Germinal center (tissue), 1 donor: ENCODE measurements around the gene MECR.

Experiments
- DNase-seq: peaks from one replicate; pipeline ENCODE4 v3.0.0; 2012; ENCODE audit warnings: mixed read lengths, low spot score

MECR gene

GRCh38 chr1:29202053-29202452 lies 28.7 kb downstream of the MECR start:
- DNase-seq: no peak

DNA sequence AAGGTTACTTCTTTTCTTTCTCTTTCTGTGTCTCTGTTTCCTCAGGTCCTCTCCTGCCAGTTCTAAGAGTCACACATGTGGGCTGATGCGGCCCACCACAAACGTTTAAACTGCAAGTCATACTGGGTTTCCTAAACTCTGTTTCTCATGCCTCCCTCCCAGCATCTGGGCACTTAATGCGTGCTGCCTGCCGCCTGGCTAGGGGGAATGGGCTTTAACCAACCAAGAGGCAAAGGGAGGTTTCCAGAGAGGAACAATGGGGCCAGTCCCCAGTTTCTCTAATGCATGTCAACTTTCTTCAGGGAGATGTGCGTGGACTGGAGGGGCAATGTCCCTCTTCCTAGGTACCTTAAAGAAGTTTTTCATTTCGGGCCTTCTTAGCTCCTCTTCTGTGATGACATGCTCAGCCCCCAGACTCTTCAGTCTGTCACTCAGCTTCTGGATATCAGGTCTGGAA lies 29.1 kb downstream of the MECR start:
- DNase-seq: no peak

DNA sequence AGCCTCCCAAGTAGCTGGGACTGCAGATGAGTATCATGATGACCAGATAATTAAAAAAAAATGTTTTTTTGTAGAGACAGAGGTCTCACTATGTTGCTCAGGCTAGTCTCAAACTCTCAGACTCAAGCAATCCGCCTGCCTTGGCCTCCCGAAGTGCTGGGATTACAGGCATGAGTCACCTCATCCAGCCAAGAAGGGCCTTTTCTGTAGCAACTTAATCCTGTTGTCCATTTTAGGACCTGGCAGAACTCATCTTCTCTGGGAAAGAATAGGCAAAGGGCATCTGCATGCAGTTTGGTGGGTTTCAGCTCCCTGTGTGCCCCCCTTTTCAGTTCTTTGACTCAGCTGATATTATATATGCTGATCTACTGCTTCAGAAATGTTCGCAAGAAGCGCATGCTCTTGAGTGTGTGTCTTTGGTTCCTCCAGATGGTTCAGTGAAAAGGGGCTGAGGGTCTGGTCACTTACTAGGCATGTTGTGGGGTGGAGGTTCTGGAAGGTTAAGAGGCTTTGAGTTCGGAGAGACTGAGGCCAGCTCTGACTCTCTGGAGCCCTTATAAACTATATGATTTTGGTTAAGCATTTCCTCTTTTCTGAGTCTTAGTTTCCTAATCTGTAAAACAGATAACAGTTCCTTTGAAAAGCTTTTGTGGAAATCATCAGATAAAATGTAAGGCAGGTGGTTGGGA lies 29.7 kb downstream of the MECR start:
- DNase-seq: no peak

DNA sequence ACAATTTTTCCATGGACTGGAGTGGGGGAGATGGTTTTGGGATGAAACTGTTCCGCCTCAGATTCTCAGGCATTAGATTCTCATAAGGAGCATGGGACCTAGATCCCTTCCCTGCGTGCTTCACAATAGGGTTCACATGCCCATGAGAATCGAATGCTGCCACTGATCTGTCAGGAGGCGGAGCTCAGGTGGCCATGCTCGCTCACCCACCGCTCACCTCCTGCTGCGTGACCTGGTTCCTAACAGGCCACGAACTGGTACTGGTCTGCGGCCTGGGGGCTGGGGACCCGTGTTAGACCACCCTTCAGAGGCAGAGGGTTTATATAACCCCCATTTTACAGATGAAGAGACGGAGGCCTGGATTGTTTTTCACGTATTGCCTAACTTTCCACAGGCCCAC lies 32.7 kb downstream of the MECR start:
- no peak for DNase-seq

DNA sequence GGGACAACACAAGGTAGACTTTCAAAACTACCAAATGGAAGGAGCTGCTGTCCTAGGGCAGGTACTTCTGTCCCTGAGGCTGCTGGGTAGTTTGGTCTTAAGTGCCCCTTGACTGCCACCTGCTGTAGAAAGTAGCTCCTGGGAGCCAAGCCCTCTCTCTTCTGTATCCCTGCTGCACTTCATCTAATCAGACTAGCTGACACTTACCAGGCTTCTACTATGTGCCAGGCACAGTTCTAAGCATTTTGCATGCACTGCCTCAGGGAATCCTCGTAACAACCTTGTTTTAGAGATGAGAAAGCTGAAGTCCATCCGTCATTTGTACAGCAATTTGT lies 33.2 kb downstream of the MECR start:
- peak; percentile 58 for DNase-seq

DNA sequence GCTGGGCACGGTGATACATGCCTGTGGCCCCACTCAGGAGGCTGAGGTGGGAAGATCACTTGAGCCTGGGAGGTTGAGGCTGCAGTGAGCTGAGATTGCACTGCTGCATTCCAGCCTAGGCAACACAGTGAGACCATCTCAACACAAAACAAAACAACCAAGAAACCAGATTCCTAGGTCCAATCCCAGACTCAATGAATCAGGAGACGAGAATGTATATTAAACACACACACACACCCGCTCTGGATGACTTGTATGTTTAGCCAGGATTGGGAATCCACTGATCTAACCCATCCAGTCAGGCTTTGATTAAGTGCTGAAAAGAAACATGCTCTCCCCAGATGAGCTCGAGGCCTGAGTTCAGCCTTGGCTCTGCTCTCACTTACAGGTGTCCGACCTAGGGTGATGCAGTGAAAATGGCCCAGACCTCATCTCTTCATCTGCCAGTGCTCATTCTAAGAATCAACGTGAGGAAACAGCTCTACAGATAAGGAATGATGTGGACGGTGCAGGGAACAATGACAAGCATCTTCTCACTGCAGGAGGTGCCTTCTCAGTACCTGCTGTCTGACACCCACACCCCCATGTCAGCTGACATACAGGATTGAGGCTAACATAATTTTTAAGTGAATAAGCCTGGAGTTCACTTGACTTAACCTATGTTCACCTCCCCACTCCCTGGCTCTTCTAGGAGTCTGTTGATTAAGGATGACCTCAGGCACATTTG lies 33.7 kb downstream of the MECR start:
- DNase-seq: no peak

DNA sequence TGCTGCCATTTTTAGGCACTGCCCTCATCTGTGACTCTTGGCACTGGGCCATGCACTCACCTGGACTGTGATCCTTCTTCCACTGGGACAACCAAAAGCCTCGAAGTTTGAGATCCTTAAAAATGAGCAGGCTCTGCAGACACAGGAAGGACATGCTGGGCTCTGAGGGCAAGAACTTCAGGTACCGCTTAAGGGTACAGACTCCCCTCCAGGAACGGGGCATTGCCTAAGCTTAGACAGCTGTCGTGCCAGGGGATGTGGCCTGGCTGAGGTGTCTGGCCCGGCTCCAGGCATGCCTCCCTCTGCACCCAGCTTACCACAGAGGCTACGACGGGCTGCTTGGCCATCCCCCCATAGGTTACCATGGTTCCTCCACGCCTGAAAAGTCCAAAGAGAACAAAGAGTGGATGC lies 34.8 kb downstream of the MECR start:
- no peak for DNase-seq

GRCh38 chr1:29193879-29194455 lies 36.8 kb downstream of the MECR start:
- DNase-seq: no peak

DNA sequence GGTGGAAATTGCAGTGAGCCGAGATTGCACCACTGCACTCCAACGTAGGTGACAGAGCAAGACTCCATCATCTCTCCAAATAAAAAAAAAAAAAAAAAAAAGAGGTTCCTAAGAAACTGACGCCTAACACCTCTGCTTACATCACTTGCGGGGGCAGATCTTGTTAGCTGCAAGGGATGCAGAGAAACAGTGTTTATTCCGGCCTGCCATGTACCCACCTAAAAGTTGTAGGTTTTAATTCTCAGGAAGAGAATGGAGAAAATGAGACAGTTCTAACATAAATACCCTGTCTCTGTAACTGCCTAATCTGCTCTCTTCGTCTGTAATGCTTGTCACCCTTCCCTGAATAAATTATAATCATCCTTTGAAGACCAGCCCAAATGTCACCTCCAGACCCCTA lies 40.0 kb downstream of the MECR start:
- DNase-seq: no peak

DNA sequence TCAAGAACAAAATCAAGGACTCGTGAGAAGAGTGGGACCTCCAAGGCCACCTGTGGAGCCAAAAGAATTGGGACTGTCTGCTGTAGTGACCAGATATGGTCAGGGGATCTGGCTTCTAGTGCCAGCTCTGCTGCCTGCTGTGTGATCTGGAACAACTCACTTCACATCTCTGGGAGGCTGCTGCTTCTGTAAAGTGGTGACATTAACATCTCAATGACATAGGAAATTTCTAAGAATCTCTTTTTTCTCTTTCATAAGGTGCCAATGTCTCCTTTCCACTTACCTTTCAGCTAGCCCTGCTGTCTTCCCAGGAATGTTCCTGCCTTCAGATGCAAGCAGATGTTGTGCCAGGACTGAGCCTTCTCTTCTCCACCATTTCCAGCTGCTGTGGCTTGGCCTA lies 44.0 kb downstream of the MECR start:
- no peak for DNase-seq

GRCh38 chr1:29186252-29186651 lies 44.5 kb downstream of the MECR start:
- DNase-seq: no peak

DNA sequence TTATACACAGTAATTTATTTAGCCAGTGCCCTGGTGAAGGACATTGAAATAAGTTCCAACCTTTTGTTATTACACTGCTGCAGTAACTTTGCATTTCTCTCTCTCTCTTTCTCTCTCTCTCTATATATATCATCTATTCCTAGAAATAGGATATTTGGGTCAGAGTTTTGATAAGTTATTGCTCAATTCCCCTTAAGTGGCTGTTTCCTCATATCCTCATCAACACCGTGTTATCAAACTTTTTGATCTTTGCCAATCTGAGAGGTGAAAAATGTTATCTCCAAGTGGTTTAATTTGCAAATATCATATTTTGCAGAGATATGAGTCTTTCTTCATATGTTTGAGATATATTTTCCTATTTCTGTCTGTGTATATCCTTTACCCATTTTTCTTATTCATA lies 47.4 kb downstream of the MECR start:
- no peak for DNase-seq

DNA sequence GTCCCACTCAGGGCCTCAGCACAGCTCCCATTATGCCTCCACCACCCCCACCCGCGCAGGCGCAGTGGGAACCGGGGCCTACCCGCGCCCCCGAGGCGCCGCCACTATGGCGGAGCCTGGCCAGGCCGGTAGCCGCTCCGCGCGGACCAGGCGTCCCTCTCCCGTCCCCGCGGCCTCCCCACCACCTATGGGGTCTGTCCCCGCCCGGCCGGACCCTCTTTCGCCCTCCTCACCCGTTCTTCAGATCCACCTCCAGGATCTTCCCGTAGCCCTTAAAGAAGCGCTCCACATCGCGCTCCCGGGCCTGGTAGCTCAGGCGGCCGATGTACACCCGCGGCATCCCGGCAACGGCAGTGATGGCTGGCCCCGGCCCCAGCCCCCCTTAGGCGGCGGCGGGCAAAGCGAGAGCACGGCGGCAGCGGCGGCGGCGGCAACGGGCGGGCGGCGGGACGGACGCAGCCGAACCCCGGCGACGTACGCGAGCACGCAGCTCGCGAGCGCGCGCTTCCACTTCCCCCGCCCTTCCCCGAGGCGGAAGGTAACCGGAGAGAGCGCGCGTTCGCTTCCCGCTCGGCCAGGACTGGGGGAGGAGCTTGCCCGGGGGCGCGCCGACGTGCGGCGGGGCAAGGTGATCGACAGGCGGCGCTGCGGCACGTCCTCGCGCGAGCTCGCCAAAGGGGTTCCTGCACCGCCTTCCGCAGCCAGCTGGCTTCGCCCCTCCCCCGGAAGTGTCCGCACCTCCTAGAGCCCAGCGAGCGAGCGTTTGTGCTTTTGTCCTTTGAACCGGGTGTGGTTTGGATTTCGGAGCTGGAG lies 49.1 kb downstream of the MECR start, which contains the start of gene SRSF4:
Gene SRSF4, minus strand, starts transcription at position 488 of the 813 bp plus-strand sequence. Its CDS starts 148 bp downstream, at position 340.
- peak; percentile 99 for DNase-seq

GRCh38 chr1:29180497-29181412 lies 50.0 kb downstream of the MECR start:
- DNase-seq: no peak

DNA sequence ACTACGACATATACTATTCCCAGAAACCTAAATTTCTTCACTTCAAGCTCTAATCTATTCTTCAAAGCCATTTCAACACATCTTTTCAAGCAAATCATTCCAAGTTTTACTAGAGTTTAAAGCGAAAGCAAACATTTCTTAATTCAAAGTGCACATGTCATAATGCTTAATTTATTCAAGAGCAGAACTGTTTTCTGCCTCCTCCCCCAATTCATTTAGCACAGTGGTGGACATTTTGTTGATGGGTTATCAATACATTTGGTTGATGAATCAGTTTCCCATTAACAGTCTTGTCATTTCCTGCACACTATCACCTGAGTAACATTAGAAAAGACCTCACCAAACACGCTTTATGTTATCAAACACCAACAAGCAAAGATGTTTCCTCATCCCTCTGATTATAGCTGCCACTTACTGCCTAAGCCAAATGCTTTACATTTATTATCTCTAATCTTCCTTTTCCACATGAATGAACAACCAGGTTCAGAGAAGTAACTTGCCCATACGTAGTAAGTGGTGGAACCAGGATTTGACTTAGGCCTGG lies 51.0 kb downstream of the MECR start:
- no peak for DNase-seq

- no peak for DNase-seq
Measured at GRCh38 chr1:29177022-29177705, 53.6 kb downstream of the MECR start.

DNA sequence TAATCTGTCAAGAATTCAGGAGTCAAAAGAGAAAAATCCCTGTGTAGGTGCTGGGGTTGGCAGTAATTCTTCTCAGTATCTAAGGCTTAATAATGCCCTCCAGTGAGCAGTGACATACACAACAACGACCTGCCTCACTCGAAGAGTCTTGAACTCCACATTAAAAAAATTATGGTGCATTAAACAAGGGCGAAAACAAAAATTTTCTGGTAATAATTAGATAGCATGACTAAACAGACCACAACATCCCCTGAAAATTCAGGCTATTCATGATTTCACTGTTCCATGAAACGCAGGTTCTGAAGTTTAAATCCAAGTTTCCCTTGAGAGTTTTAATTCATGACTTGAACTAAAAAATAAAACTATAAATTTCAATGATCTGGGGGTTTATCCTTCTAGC lies 54.2 kb downstream of the MECR start:
- DNase-seq: no peak

DNA sequence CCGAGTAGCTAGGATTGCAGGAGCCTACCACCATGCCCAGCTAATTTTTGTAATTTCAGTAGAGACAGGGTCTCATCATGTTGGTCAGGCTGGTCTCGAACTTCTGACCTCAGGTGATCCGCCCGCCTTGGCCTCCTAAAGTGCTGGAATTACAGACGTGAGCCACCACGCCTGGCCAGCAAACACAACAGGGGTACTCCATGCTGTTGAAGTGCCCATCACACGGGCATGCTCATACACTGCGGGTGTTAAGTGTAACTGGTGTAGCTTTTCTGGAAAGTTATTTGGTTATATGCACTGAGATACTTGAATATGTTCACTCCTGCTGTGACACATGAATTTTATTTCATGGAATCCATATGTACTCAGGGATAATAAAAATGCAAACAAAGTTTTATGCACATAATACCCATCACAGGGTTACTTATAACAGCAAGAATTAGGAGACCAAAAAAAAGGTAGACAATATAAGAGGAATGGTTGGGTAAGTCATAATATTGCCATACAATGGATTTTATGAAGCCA lies 58.3 kb downstream of the MECR start:
- no peak for DNase-seq

GRCh38 chr1:29171521-29171920 lies 59.2 kb downstream of the MECR start:
- no peak for DNase-seq

DNA sequence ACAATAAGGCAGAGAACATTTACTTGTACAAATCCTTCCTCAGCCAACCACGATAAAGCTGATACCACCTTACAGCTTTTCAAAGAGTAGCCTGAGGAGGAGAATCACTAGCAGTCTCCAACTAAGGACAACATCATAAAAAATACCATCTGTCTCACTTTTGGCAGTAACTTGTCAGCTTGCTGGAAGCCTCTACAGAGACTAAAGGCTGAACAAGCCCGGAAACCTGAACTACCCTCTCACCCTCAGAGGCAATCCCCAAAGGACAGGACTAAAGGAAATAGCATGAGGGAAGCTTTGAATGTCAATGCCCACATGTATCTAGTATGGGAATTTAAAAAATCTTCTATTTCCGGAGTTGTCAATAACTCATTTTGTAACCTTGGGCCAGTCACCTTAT lies 59.6 kb downstream of the MECR start:
- DNase-seq: no peak
